Adipocyte (in vitro differentiated cells): ENCODE measurements around the gene BCR.

Experiments
- DNase-seq: peaks from one replicate; pipeline ENCODE4 v3.0.0-alpha.2; 2015; ENCODE audit warnings: low read depth
- H3K27me3 ChIP-seq: replicated peaks from 2 replicates; pipeline ENCODE4 v1.7.0; 2013; ENCODE audit warnings: mild to moderate bottlenecking, low read length, moderate library complexity; ENCODE audit not compliant: control insufficient read depth, insufficient read depth
- H3K36me3 ChIP-seq: 2 replicates; pipeline ENCODE4 v1.7.0; 2013; ENCODE audit warnings: low read length, mild to moderate bottlenecking, moderate library complexity; ENCODE audit not compliant: control insufficient read depth, insufficient read depth, severe bottlenecking
- H3K4me1 ChIP-seq: 2 replicates; pipeline ENCODE4 v1.7.0; 2013; ENCODE audit warnings: mild to moderate bottlenecking, low read length, moderate library complexity; ENCODE audit not compliant: control insufficient read depth, insufficient read depth
- H3K4me3 ChIP-seq: 2 replicates; pipeline ENCODE4 v1.7.0; 2013; ENCODE audit warnings: mild to moderate bottlenecking, low read length, moderate library complexity
- H3K9ac ChIP-seq: 2 replicates; pipeline ENCODE4 v1.7.0; 2013; ENCODE audit warnings: mild to moderate bottlenecking, low read length, moderate library complexity
- H3K9me3 ChIP-seq: 2 replicates; pipeline ENCODE4 v1.7.0; 2013; ENCODE audit warnings: mild to moderate bottlenecking, low read length, moderate library complexity; ENCODE audit not compliant: control insufficient read depth

BCR gene

GRCh38 chr22:23256986-23257888 is 76.9 kb downstream of the BCR start:
- H3K27me3 ChIP-seq: no peaks in the 10 kb centered on the region
- peaks cover 28% of the 10 kb centered on the region for H3K36me3 ChIP-seq

GRCh38 chr22:23257889-23258825 is 77.8 kb downstream of the BCR start:
- Histone ChIP-seq H3K36me3 (peaks cover 28% of the 10 kb centered on the region), H3K27me3 (no peaks in the 10 kb centered on the region), H3K9ac (peak overlapping the region; percentile 77), H3K4me1 (peaks cover 24% of the 10 kb centered on the region), H3K4me3 (no peak overlapping the region), H3K9me3 (no peaks in the 10 kb centered on the region)
- no peak for DNase-seq

More at GRCh38 chr22:23256986-23257888, 76.9 kb downstream of the BCR start:
- Histone ChIP-seq H3K9me3 (no peaks in the 10 kb centered on the region), H3K4me1 (peaks cover 24% of the 10 kb centered on the region), H3K9ac (peak overlapping the region; percentile 77), H3K4me3 (no peak overlapping the region)
- DNase-seq: peak; percentile 55

GRCh38 chr22:23258826-23259170 is 78.5 kb downstream of the BCR start:
- DNase-seq: no peak
- no peaks in the 10 kb centered on the region for H3K9me3 ChIP-seq
- H3K4me3 ChIP-seq: no peak overlapping the region
- no peaks in the 10 kb centered on the region for H3K27me3 ChIP-seq
- H3K36me3 ChIP-seq: peaks cover 33% of the 10 kb centered on the region
- H3K9ac ChIP-seq: no peak overlapping the region
- H3K4me1 ChIP-seq: peaks cover 26% of the 10 kb centered on the region

GRCh38 chr22:23259916-23260644 is 79.8 kb downstream of the BCR start:
- Histone ChIP-seq H3K4me1 (peaks cover 38% of the 10 kb centered on the region), H3K27me3 (no peaks in the 10 kb centered on the region), H3K36me3 (peaks cover 32% of the 10 kb centered on the region), H3K4me3 (no peak overlapping the region), H3K9me3 (no peaks in the 10 kb centered on the region), H3K9ac (no peak overlapping the region)
- no peak for DNase-seq

- Histone ChIP-seq H3K4me1 (peaks cover 40% of the 10 kb centered on the region), H3K36me3 (peaks cover 27% of the 10 kb centered on the region), H3K4me3 (no peak overlapping the region), H3K27me3 (no peaks in the 10 kb centered on the region), H3K9me3 (no peaks in the 10 kb centered on the region), H3K9ac (no peak overlapping the region)
- DNase-seq: no peak
Measured at GRCh38 chr22:23260645-23261581, 80.6 kb downstream of the BCR start.

GRCh38 chr22:23261900-23262450 is 81.7 kb downstream of the BCR start:
- Histone ChIP-seq H3K27me3 (no peaks in the 10 kb centered on the region), H3K9ac (no peak overlapping the region), H3K36me3 (peaks cover 32% of the 10 kb centered on the region), H3K4me1 (peaks cover 30% of the 10 kb centered on the region), H3K9me3 (no peaks in the 10 kb centered on the region), H3K4me3 (no peak overlapping the region)
- DNase-seq: no peak

GRCh38 chr22:23262518-23263332 is 82.4 kb downstream of the BCR start:
- no peak for DNase-seq
- peaks cover 35% of the 10 kb centered on the region for H3K36me3 ChIP-seq
- H3K4me3 ChIP-seq: no peak overlapping the region
- H3K4me1 ChIP-seq: peaks cover 23% of the 10 kb centered on the region
- H3K27me3 ChIP-seq: no peaks in the 10 kb centered on the region
- no peak overlapping the region for H3K9ac ChIP-seq
- H3K9me3 ChIP-seq: no peaks in the 10 kb centered on the region

GRCh38 chr22:23263651-23264555 is 83.6 kb downstream of the BCR start:
- H3K9ac ChIP-seq: no peak overlapping the region
- no peaks in the 10 kb centered on the region for H3K27me3 ChIP-seq
- H3K9me3 ChIP-seq: no peaks in the 10 kb centered on the region
- no peak overlapping the region for H3K4me3 ChIP-seq
- peaks cover 43% of the 10 kb centered on the region for H3K36me3 ChIP-seq
- H3K4me1 ChIP-seq: peaks cover 18% of the 10 kb centered on the region
- DNase-seq: no peak
